HG03039 (cell line): ENCODE data around the gene SPECC1.
"Not testable (repeated sequence)": the region's sequence is repeated elsewhere in the genome, so short reads cannot be mapped to it uniquely, and the experiment has no call there.

Experiments used
- ATAC-seq: cut with Tn5 transposase; IDR thresholded peaks from one replicate; pipeline ENCODE4 v1.9.1; 2021; ENCODE audit warnings: mild to moderate bottlenecking, moderate library complexity; ENCODE audit not compliant: unreplicated experiment

Gene SPECC1

GRCh38 chr17:20067711-20068110 is 58.6 kb downstream of the SPECC1 start:
- no peak for ATAC-seq

GRCh38 chr17:20068445-20068844 is 59.3 kb downstream of the SPECC1 start:
- no peak for ATAC-seq

- ATAC-seq, result no peak
Measured at GRCh38 chr17:20071824-20072691, 62.9 kb downstream of the SPECC1 start.

- no peak for ATAC-seq
Measured at GRCh38 chr17:20072692-20072992, 63.5 kb downstream of the SPECC1 start.

GRCh38 chr17:20073055-20073979 is 64.2 kb downstream of the SPECC1 start:
- no peak for ATAC-seq

GRCh38 chr17:20074001-20074400 is 64.8 kb downstream of the SPECC1 start:
- no peak for ATAC-seq

GRCh38 chr17:20074489-20074888 is 65.3 kb downstream of the SPECC1 start:
- no peak for ATAC-seq

GRCh38 chr17:20076137-20076536 is 67.0 kb downstream of the SPECC1 start:
- not testable (repeated sequence) for ATAC-seq

GRCh38 chr17:20077978-20078685 is 69.0 kb downstream of the SPECC1 start:
- ATAC-seq, result no peak

GRCh38 chr17:20080513-20080912 is 71.4 kb downstream of the SPECC1 start:
- no peak for ATAC-seq

- ATAC-seq, result no peak
Measured at GRCh38 chr17:20083156-20083859, 74.1 kb downstream of the SPECC1 start.

GRCh38 chr17:20084621-20085282 is 75.6 kb downstream of the SPECC1 start:
- no peak for ATAC-seq

GRCh38 chr17:20085283-20085845 is 76.2 kb downstream of the SPECC1 start:
- ATAC-seq, result no peak

GRCh38 chr17:20086416-20087076 is 77.4 kb downstream of the SPECC1 start:
- no peak for ATAC-seq

GRCh38 chr17:20087538-20088250 is 78.5 kb downstream of the SPECC1 start:
- no peak for ATAC-seq

- no peak for ATAC-seq
Measured at GRCh38 chr17:20089756-20090547, 80.8 kb downstream of the SPECC1 start.

- no peak for ATAC-seq
Measured at GRCh38 chr17:20091174-20092029, 82.2 kb downstream of the SPECC1 start.
